Measurements from ENCODE around the gene RGS9.

RGS9 gene

DNA sequence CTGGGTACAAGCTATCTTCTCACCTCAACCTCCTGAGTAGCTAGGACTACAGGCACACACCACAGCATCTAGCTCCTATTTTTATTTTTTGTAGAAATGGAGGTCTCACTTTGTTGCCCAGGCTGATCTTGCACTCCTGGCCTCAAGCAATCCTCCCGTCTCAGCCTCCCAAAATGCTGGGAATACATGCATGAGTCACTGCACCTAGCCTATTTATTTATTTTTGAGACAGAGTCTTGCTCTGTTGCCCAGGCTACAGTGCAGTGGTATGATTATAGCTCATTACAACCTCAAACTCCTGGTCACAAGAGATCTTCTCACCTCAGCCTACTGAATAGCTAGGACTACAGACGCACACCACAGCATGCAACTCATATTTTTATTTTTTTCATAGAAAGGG is 40.1 kb upstream of the RGS9 start:
- TF ChIP-seq CTCF (conservative IDR thresholded peaks at IDR 0.05; ENCODE audit: low read depth, low read length), result no peak

DNA sequence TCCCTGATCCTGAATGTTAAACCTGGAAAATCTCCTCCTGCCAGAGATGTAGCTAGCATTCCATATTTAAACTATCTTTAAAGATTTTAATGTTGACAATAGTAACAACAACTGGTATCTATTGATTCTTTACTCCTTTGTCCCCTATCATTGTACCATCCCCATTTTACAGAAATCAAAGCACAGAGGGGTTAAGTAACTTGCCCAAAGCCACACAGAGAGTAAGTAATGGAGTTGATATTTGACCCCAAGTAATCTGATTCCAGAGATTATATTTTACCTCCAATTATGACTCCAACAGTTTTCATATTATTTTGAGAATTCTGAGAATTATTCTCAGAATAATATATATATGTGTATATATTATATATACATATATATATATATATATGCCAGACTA is 37.7 kb upstream of the RGS9 start:
- H3K4me3 ChIP-seq (ENCODE audit: low read depth, low read length), result no peak overlapping the region
- no peak for TF ChIP-seq CTCF (conservative IDR thresholded peaks at IDR 0.05; ENCODE audit: low read depth, low read length)
- no peak for DNase-seq (ENCODE audit: low read depth)

More for the DNA sequence above, 40.1 kb upstream of the RGS9 start:
- DNase-seq (ENCODE audit: low read depth), result no peak
- no peak overlapping the region for H3K4me3 ChIP-seq (ENCODE audit: low read depth, low read length)

DNA sequence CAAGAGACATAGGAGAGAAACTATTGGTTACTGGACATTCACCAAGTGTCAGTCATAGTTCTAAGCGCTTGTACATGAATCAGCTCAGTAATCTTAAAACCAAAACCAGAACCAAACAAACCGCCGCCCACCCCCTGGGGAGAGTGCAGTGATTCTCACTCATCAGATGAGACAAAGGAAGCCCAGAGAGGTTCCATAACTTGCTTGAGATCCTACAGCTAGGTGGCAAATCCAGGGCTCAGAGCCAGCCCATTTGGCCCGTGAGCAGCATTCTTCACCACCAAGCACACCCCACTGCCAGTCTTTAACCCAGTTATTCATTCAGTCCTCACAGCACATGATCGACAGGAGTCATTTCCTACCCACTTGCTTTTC is 37.2 kb upstream of the RGS9 start:
- peak overlapping the region; percentile 50 for H3K4me3 ChIP-seq (ENCODE audit: low read depth, low read length)
- DNase-seq (ENCODE audit: low read depth), result peak; percentile 92
- TF ChIP-seq CTCF (conservative IDR thresholded peaks at IDR 0.05; ENCODE audit: low read depth, low read length), result peak; percentile 24

GRCh38 chr17:65100316-65101140 is 36.6 kb upstream of the RGS9 start:
- TF ChIP-seq CTCF (conservative IDR thresholded peaks at IDR 0.05; ENCODE audit: low read depth, low read length), result peak; percentile 58
- peak; percentile 76 for DNase-seq (ENCODE audit: low read depth)
- H3K4me3 ChIP-seq (ENCODE audit: low read depth, low read length), result peak overlapping the region; percentile 50

- no peak overlapping the region for H3K4me3 ChIP-seq (ENCODE audit: low read depth, low read length)
- DNase-seq (ENCODE audit: low read depth), result no peak
- TF ChIP-seq CTCF (conservative IDR thresholded peaks at IDR 0.05; ENCODE audit: low read depth, low read length), result no peak
Measured at GRCh38 chr17:65101371-65101770, 35.8 kb upstream of the RGS9 start.

DNA sequence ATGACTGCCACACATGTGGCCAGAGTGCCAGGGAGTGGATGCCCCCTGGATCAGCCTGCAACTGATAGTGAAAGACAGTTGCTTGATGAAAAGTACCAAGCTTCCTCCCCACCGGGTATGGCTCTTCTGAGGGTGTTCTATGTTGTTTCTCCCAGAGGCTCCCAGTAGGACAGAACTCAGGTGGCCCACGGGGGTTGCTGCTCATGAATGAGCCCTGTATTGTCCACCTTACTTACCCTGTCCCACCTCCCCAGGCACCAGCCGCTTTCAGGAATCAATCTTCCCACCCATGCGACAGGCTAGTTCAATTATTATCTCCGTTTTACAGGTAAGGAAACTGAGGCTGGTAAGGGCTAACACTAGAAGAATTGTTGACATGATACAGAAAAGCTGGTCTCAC is 34.9 kb upstream of the RGS9 start:
- no peak for DNase-seq (ENCODE audit: low read depth)
- TF ChIP-seq CTCF (conservative IDR thresholded peaks at IDR 0.05; ENCODE audit: low read depth, low read length), result no peak

GRCh38 chr17:65102788-65103187 is 34.4 kb upstream of the RGS9 start:
- no peak for DNase-seq (ENCODE audit: low read depth)
- no peak for TF ChIP-seq CTCF (conservative IDR thresholded peaks at IDR 0.05; ENCODE audit: low read depth, low read length)

More for the DNA sequence above, 34.9 kb upstream of the RGS9 start:
- H3K4me3 ChIP-seq (ENCODE audit: low read depth, low read length), result no peak overlapping the region

More at GRCh38 chr17:65102788-65103187, 34.4 kb upstream of the RGS9 start:
- H3K4me3 ChIP-seq (ENCODE audit: low read depth, low read length), result no peak overlapping the region

Data from choroid plexus epithelial cell (primary cell).